Measurements from ENCODE around the gene POR. TPM values are rescaled to one million over a fixed set of nuclear protein-coding genes. Genes with fewer than 3 reads are reported as not detected.

Gene POR
- total and polyA plus RNA-seq, 2 of the 13 experiments (the other 11 are each of a cell fraction or from before 2014, with no cell fraction given): 145 to 266 TPM

GRCh38 chr7:75945297-75946168, 30.6 kb downstream of the POR start (continued):
- TF ChIP-seq ADNP (CRISPR knock-in tag; IDR thresholded peaks at IDR 0.05) (no peak), ATF3 (CRISPR knock-in tag; IDR thresholded peaks at IDR 0.05) (no peak), ZNF451 (CRISPR knock-in tag; IDR thresholded peaks at IDR 0.05) (no peak), ZNF282 (IDR thresholded peaks at IDR 0.05; ENCODE audit: partially characterized antibody) (no peak), BRD4 (CRISPR knock-in tag; IDR thresholded peaks at IDR 0.05) (no peak), ISX (CRISPR knock-in tag; conservative IDR thresholded peaks at IDR 0.05) (no peak), ZNF598 (CRISPR knock-in tag; IDR thresholded peaks at IDR 0.05; ENCODE audit: borderline replicate concordance) (no peak), PCBP1 (IDR thresholded peaks at IDR 0.05; ENCODE audit: borderline replicate concordance, low read depth, low read length) (no peak), ZNF704 (CRISPR knock-in tag; IDR thresholded peaks at IDR 0.05; ENCODE audit: borderline replicate concordance) (no peak), ZNF850 (CRISPR knock-in tag; conservative IDR thresholded peaks at IDR 0.05) (no peak), KDM5B (CRISPR knock-in tag; IDR thresholded peaks at IDR 0.05; ENCODE audit: borderline replicate concordance) (peak; percentile 16; the same call in 1 of the 2 replicates), MAFK (conservative IDR thresholded peaks at IDR 0.05 in 1 of 2, IDR thresholded peaks at IDR 0.05 in 1 of 2; ENCODE audit: low read length in 2 of 2) (no peak), ZMYM4 (CRISPR knock-in tag; IDR thresholded peaks at IDR 0.05) (0 out of 2 replicates have a peak, but pooled peaks have one; percentile 27), ESRRA (CRISPR knock-in tag; IDR thresholded peaks at IDR 0.05; ENCODE audit: low read depth) (0 out of 2 replicates have a peak, but pooled peaks have one; percentile 34), ZNF550 (CRISPR knock-in tag; IDR thresholded peaks at IDR 0.05; ENCODE audit: borderline replicate concordance) (no peak)
- TF ChIP-seq, protein P1, sequence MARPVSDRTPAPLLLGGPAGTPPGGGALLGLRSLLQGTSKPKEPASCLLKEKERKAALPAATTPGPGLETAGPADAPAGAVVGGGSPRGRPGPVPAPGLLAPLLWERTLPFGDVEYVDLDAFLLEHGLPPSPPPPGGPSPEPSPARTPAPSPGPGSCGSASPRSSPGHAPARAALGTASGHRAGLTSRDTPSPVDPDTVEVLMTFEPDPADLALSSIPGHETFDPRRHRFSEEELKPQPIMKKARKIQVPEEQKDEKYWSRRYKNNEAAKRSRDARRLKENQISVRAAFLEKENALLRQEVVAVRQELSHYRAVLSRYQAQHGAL (CRISPR knock-in tag; IDR thresholded peaks at IDR 0.05; ENCODE audit: not compliant biosample characterization): no peak
- TF ChIP-seq, protein P2, sequence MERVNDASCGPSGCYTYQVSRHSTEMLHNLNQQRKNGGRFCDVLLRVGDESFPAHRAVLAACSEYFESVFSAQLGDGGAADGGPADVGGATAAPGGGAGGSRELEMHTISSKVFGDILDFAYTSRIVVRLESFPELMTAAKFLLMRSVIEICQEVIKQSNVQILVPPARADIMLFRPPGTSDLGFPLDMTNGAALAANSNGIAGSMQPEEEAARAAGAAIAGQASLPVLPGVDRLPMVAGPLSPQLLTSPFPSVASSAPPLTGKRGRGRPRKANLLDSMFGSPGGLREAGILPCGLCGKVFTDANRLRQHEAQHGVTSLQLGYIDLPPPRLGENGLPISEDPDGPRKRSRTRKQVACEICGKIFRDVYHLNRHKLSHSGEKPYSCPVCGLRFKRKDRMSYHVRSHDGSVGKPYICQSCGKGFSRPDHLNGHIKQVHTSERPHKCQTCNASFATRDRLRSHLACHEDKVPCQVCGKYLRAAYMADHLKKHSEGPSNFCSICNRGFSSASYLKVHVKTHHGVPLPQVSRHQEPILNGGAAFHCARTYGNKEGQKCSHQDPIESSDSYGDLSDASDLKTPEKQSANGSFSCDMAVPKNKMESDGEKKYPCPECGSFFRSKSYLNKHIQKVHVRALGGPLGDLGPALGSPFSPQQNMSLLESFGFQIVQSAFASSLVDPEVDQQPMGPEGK (CRISPR knock-in tag; IDR thresholded peaks at IDR 0.05): peak; percentile 85
- TF ChIP-seq, protein P3, sequence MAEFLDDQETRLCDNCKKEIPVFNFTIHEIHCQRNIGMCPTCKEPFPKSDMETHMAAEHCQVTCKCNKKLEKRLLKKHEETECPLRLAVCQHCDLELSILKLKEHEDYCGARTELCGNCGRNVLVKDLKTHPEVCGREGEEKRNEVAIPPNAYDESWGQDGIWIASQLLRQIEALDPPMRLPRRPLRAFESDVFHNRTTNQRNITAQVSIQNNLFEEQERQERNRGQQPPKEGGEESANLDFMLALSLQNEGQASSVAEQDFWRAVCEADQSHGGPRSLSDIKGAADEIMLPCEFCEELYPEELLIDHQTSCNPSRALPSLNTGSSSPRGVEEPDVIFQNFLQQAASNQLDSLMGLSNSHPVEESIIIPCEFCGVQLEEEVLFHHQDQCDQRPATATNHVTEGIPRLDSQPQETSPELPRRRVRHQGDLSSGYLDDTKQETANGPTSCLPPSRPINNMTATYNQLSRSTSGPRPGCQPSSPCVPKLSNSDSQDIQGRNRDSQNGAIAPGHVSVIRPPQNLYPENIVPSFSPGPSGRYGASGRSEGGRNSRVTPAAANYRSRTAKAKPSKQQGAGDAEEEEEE (CRISPR knock-in tag; IDR thresholded peaks at IDR 0.05; ENCODE audit: borderline replicate concordance): no peak
- TF ChIP-seq, protein P4, sequence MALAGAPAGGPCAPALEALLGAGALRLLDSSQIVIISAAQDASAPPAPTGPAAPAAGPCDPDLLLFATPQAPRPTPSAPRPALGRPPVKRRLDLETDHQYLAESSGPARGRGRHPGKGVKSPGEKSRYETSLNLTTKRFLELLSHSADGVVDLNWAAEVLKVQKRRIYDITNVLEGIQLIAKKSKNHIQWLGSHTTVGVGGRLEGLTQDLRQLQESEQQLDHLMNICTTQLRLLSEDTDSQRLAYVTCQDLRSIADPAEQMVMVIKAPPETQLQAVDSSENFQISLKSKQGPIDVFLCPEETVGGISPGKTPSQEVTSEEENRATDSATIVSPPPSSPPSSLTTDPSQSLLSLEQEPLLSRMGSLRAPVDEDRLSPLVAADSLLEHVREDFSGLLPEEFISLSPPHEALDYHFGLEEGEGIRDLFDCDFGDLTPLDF (CRISPR knock-in tag; IDR thresholded peaks at IDR 0.05): no peak
